Activated CD8-positive, alpha-beta T cell treated with anti-CD3 and anti-CD28 coated beads, Interleukin-2, amount 10 ng/mL, durations not matched to agents 7 days and 5 days (primary cell): ENCODE data around the gene CHMP6. TPM values are rescaled to one million over a fixed set of nuclear protein-coding genes. Genes with fewer than 3 reads are reported as not detected.

Experiments
- ATAC-seq: fragments of 150-1000 bp; cut with Tn5 transposase; one replicate; pipeline ENCODE4 v1.10.0; 2021; ENCODE audit warnings: moderate library complexity
- CTCF ChIA-PET: fragments of 350-600 bp; sonication (Branson Sonifier 250); formaldehyde crosslinking; loops from one replicate; lab custom pipeline; 2021; ENCODE audit warnings: antibody characterized with exemption; lab: Charles Lee
- POLR2A ChIA-PET: fragments of 350-600 bp; sonication (Branson Sonifier 250); formaldehyde crosslinking; loops from one replicate; lab custom pipeline; 2021; ENCODE audit warnings: antibody characterized with exemption; lab: Charles Lee
- DNase-seq: peaks from one replicate; pipeline ENCODE4 v3.0.0-alpha.2; 2020
- H3K27ac Mint-ChIP-seq: one replicate; pipeline ENCODE4 v1.8.0; 2021; ENCODE audit warnings: mild to moderate bottlenecking, mixed read lengths
- H3K27me3 Mint-ChIP-seq: one replicate; pipeline ENCODE4 v1.8.0; 2021; ENCODE audit warnings: low read depth, mixed read lengths
- H3K36me3 Mint-ChIP-seq: one replicate; pipeline ENCODE4 v1.8.0; 2021; ENCODE audit warnings: low read depth, mixed read lengths
- H3K4me1 Mint-ChIP-seq: one replicate; pipeline ENCODE4 v1.8.0; 2021; ENCODE audit warnings: low read depth, mixed read lengths
- H3K4me3 Mint-ChIP-seq: one replicate; pipeline ENCODE4 v1.8.0; 2021; ENCODE audit warnings: mild to moderate bottlenecking, mixed read lengths
- H3K9me3 Mint-ChIP-seq: one replicate; pipeline ENCODE4 v1.8.0; 2022; ENCODE audit warnings: mixed read lengths; ENCODE audit not compliant: insufficient read depth
- total RNA-seq, 2 experiments: library from RNA; stranded (reverse); gene quantifications; one replicate each; pipeline ENCODE4 v1.2.3, GENCODE V29; 2021

The CHMP6 gene
- total RNA-seq, 2 experiments from 2014 or later = 32.4 to 35.5 TPM

DNA sequence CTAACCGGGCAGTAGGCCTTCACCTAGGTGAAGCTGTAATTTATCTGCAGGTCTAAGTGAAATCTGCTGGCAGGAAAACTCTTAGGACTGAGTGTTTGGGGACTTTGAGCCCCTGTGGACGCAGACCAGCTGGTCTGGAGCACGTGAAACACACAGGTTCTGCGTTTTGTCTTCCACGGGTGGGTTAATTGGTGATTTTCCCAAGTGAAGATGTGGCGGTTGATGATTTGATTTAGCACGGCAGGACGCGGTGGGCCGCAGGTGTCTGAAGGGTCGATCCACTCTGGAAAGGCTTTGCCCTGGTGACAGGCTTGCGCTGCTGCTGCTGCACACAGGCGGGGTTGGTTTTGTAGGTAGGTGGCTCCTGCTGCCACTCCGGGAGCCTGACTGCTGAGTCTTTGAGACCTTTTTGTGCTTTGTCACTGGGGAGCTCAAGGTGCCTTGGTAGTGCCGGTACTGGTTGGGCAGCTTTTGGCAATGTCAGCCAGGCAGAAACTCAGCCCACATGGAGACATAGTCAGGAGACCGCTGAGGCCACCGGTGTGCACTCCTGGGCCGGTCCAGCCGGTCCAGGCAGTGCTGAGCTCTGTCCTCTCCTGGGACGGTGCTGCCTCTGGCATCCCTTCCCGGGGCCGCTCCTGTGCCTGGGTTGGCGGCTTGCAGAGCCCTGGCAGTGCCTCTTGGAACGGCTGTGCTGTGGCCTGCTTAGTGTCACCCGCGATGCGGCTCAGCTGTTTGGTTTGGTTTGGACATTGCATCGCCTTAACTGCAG lies 45.6 kb downstream of the CHMP6 start:
- peaks cover 13% of the 10 kb centered on the region for H3K4me1 Mint-ChIP-seq
- H3K4me3 Mint-ChIP-seq = no peak overlapping the region
- ChIA-PET POLR2A (no interaction called here), CTCF (interaction anchor here (1.8 kb wide), 1 partner anchor 12 kb away, joined by 5 read pairs; no protein-coding TSS in a partner anchor)
- no peaks in the 10 kb centered on the region for H3K36me3 Mint-ChIP-seq
- peaks cover 37% of the 10 kb centered on the region for H3K27me3 Mint-ChIP-seq
- no peak overlapping the region for H3K27ac Mint-ChIP-seq
- no peaks in the 10 kb centered on the region for H3K9me3 Mint-ChIP-seq
- ATAC-seq = no peak
- DNase-seq = no peak

- H3K4me1 Mint-ChIP-seq = peaks cover 13% of the 10 kb centered on the region
- H3K36me3 Mint-ChIP-seq = no peaks in the 10 kb centered on the region
- ATAC-seq (no peak), DNase-seq (no peak)
- H3K27ac Mint-ChIP-seq = no peak overlapping the region
- ChIA-PET POLR2A (no interaction called here), CTCF (interaction anchor here (1.8 kb wide), 1 partner anchor 11 kb away, joined by 5 read pairs; no protein-coding TSS in a partner anchor)
- H3K9me3 Mint-ChIP-seq = no peaks in the 10 kb centered on the region
- peaks cover 33% of the 10 kb centered on the region for H3K27me3 Mint-ChIP-seq
- no peak overlapping the region for H3K4me3 Mint-ChIP-seq
These were observed 46.4 kb downstream of the CHMP6 start for GRCh38 chr17:81037798-81038733.

DNA sequence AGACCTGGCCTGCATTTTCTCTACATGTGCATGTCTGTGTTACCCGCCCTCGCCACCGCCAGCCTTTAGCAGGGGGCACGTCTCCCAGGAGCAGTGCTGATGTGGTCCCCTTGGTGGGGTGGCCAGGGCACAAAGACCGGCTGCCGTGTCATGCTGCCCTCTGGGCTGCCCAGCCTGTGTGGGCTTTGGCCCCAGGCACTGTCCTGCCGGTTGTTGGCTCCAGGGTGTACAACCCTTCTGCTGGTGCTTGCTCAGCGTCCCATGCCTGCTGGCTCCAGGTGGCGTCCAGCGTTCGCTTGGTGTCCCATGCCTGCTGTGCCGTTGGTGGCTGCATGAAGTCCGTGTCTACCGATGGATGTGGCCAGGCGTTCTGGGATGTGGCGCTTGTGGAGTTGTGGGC lies 47.5 kb downstream of the CHMP6 start:
- DNase-seq (no peak), ATAC-seq (no peak)
- Mint-ChIP-seq H3K27ac (no peak overlapping the region), H3K36me3 (no peaks in the 10 kb centered on the region), H3K4me3 (no peak overlapping the region), H3K27me3 (peaks cover 23% of the 10 kb centered on the region), H3K9me3 (no peaks in the 10 kb centered on the region), H3K4me1 (peaks cover 9% of the 10 kb centered on the region)
- CTCF ChIA-PET = interaction anchor here (0.7 kb wide), 1 partner anchor 10 kb away, joined by 3 read pairs; no protein-coding TSS in a partner anchor
- POLR2A ChIA-PET = no interaction called here

GRCh38 chr17:81039854-81040758 lies 48.5 kb downstream of the CHMP6 start:
- ChIA-PET POLR2A (interaction anchor here (0.9 kb wide), 1 partner anchor 22 kb away, joined by 3 read pairs; no protein-coding TSS in a partner anchor), CTCF (interaction anchor here (0.7 kb wide), 1 partner anchor 9 kb away, joined by 3 read pairs; no protein-coding TSS in a partner anchor)
- Mint-ChIP-seq H3K36me3 (no peaks in the 10 kb centered on the region), H3K4me1 (peaks cover 7% of the 10 kb centered on the region), H3K9me3 (no peaks in the 10 kb centered on the region), H3K4me3 (no peak overlapping the region), H3K27me3 (peaks cover 19% of the 10 kb centered on the region), H3K27ac (no peak overlapping the region)
- DNase-seq (no peak), ATAC-seq (no peak)

- ChIA-PET POLR2A (no interaction called here), CTCF (no interaction called here)
- DNase-seq (peak; percentile 56), ATAC-seq (peak; percentile 38)
- Mint-ChIP-seq H3K4me3 (no peak overlapping the region), H3K9me3 (no peaks in the 10 kb centered on the region), H3K4me1 (peaks cover 4% of the 10 kb centered on the region), H3K27ac (no peak overlapping the region), H3K36me3 (no peaks in the 10 kb centered on the region), H3K27me3 (peaks cover 16% of the 10 kb centered on the region)
These were observed 49.2 kb downstream of the CHMP6 start for GRCh38 chr17:81040791-81041337.

GRCh38 chr17:81042606-81043005 lies 51.0 kb downstream of the CHMP6 start:
- H3K4me1 Mint-ChIP-seq = no peaks in the 10 kb centered on the region
- no peak overlapping the region for H3K4me3 Mint-ChIP-seq
- H3K27me3 Mint-ChIP-seq = peaks cover 8% of the 10 kb centered on the region
- no peaks in the 10 kb centered on the region for H3K36me3 Mint-ChIP-seq
- POLR2A ChIA-PET = no interaction called here
- no peak for ATAC-seq
- CTCF ChIA-PET = no interaction called here
- no peaks in the 10 kb centered on the region for H3K9me3 Mint-ChIP-seq
- no peak for DNase-seq
- no peak overlapping the region for H3K27ac Mint-ChIP-seq

DNA sequence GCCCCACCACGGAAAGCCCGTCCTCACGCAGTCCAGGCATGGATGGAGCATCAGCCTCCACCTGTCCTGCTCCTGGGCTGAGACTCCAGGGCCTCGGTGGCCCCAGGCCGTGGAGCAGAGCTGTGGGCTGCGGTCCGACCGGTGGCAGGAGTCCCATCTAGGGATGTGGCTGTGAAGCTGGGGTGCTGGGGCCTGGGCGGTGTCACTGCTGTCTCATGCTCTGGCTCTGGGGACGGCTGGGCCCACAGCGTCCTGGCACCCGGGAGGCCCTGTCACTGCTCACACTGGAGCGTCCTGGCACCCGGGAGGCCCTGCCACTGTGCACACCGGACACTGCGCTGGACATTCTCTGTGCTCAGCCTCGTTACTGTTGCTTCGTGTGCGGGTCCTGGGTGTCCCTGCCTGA lies 51.7 kb downstream of the CHMP6 start:
- H3K4me1 Mint-ChIP-seq = no peaks in the 10 kb centered on the region
- no peak for DNase-seq
- no peak for ATAC-seq
- ChIA-PET CTCF (no interaction called here), POLR2A (no interaction called here)
- H3K36me3 Mint-ChIP-seq = no peaks in the 10 kb centered on the region
- H3K27me3 Mint-ChIP-seq = peaks cover 7% of the 10 kb centered on the region
- no peak overlapping the region for H3K27ac Mint-ChIP-seq
- H3K4me3 Mint-ChIP-seq = no peak overlapping the region
- no peaks in the 10 kb centered on the region for H3K9me3 Mint-ChIP-seq

DNA sequence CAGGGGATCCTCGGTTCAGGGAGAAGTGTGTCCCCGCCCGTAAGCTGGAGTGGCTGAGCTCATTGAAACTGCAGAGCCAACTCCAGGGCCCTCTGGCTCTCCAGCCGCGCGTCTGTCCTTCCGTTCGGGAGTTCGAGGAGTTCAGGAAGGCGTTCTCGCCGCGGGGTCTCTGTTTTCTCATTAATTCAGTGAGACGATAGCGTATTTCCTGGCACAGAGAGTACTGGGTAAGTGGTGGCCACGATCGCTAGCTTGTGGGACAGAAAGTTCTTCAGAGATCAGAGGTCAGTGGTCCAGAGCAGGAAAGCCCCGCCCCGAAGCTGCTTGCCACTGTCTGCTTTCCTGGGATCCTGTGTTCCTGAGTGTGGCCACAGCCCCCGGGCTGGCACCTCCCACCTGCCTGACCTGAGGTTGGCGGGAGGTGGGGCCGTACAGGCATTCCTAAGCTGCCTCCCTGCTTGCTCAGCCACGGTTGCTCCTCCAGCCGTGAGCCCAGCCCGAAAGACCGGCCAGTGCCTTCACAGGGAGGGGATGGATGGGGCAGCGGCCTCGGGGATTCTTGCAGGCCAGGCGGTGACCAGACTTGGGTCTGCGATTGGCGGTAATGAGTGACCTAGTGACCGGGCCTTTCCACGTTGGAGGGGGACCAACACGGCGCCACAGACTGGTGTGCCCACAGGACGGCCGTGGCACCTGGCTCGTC lies 52.2 kb downstream of the CHMP6 start:
- ChIA-PET POLR2A (no interaction called here), CTCF (no interaction called here)
- H3K27me3 Mint-ChIP-seq = peaks cover 7% of the 10 kb centered on the region
- peaks cover 4% of the 10 kb centered on the region for H3K4me1 Mint-ChIP-seq
- ATAC-seq = no peak
- H3K9me3 Mint-ChIP-seq = no peaks in the 10 kb centered on the region
- no peaks in the 10 kb centered on the region for H3K36me3 Mint-ChIP-seq
- no peak overlapping the region for H3K27ac Mint-ChIP-seq
- H3K4me3 Mint-ChIP-seq = no peak overlapping the region
- no peak for DNase-seq

GRCh38 chr17:81044428-81044763 lies 52.8 kb downstream of the CHMP6 start:
- Mint-ChIP-seq H3K9me3 (no peaks in the 10 kb centered on the region), H3K4me3 (no peak overlapping the region), H3K36me3 (no peaks in the 10 kb centered on the region), H3K27ac (no peak overlapping the region), H3K27me3 (peaks cover 7% of the 10 kb centered on the region), H3K4me1 (peaks cover 9% of the 10 kb centered on the region)
- ATAC-seq = no peak
- POLR2A ChIA-PET = no interaction called here
- no peak for DNase-seq
- CTCF ChIA-PET = no interaction called here

GRCh38 chr17:81044764-81045589 lies 53.3 kb downstream of the CHMP6 start:
- Mint-ChIP-seq H3K36me3 (no peaks in the 10 kb centered on the region), H3K27me3 (peaks cover 7% of the 10 kb centered on the region), H3K27ac (no peak overlapping the region), H3K4me1 (peaks cover 15% of the 10 kb centered on the region), H3K4me3 (no peak overlapping the region), H3K9me3 (no peaks in the 10 kb centered on the region)
- ChIA-PET CTCF (interaction anchor here (1.3 kb wide), 1 partner anchor 21 kb away, joined by 3 read pairs; no protein-coding TSS in a partner anchor), POLR2A (no interaction called here)
- ATAC-seq (no peak), DNase-seq (no peak)
